Liver (tissue), 9 donors: ENCODE data around the gene RNF145. TPM values are rescaled to one million over a fixed set of nuclear protein-coding genes. Genes with fewer than 3 reads are reported as not detected.

Experiments
- DNase-seq: peaks from one replicate; pipeline ENCODE4 v3.0.0-alpha.2; 2017; ENCODE audit warnings: low spot score
- H3K27ac ChIP-seq, 2 donors: one replicate each; pipeline ENCODE4 v1.7.0; 2013; ENCODE audit warnings: inconsistent platforms in 2 of 2, low read length in 2 of 2, control low read depth in 1 of 2, low read depth in 1 of 2, mild to moderate bottlenecking in 1 of 2
- H3K27me3 ChIP-seq, 4 donors: one replicate each; pipeline versions ENCODE4 v1.6.1 to v1.7.0; 2013; ENCODE audit warnings: low read length in 3 of 4, inconsistent platforms in 1 of 4, mild to moderate bottlenecking in 1 of 4, moderate library complexity in 1 of 4; ENCODE audit not compliant: control insufficient read depth in 4 of 4, insufficient read depth in 4 of 4
- H3K36me3 ChIP-seq, 4 donors: one replicate each; pipeline versions ENCODE4 v1.6.1 to v1.7.0; 2013; ENCODE audit warnings: low read length in 3 of 4, mild to moderate bottlenecking in 3 of 4, low read depth in 1 of 4, moderate library complexity in 1 of 4; ENCODE audit not compliant: control insufficient read depth in 4 of 4, insufficient read depth in 3 of 4
- H3K4me1 ChIP-seq, 4 donors: one replicate each; pipeline versions ENCODE4 v1.6.1 to v1.7.0; 2013; ENCODE audit warnings: low read length in 3 of 4, mild to moderate bottlenecking in 3 of 4, moderate library complexity in 1 of 4; ENCODE audit not compliant: control insufficient read depth in 4 of 4, insufficient read depth in 4 of 4
- H3K4me3 ChIP-seq, 3 donors: one replicate each; pipeline versions ENCODE4 v1.6.1 to v1.7.0; 2013; ENCODE audit warnings: low read length in 3 of 3, control low read depth in 1 of 3, low read depth in 1 of 3, mild to moderate bottlenecking in 1 of 3
- H3K9ac ChIP-seq, 2 donors: one replicate each; pipeline ENCODE4 v1.7.0; 2013; ENCODE audit warnings: low read length in 2 of 2, mild to moderate bottlenecking in 2 of 2, moderate library complexity in 2 of 2, control low read depth in 1 of 2, low read depth in 1 of 2
- H3K9me3 ChIP-seq, 4 donors: one replicate each; pipeline versions ENCODE4 v1.6.1 to v1.7.0; 2013; ENCODE audit warnings: low read length in 3 of 4; ENCODE audit not compliant: control insufficient read depth in 4 of 4
- EGR1 ChIP-seq, 2 donors: IDR thresholded peaks; 2 replicates each; pipeline ENCODE4 v1.6.1; 2016 to 2018; ENCODE audit warnings: antibody characterized with exemption in 2 of 2, low read depth in 2 of 2
- FOXA1 ChIP-seq: IDR thresholded peaks from 2 replicates; pipeline ENCODE4 v1.6.1; 2016; ENCODE audit warnings: antibody characterized with exemption
- FOXA2 ChIP-seq: IDR thresholded peaks from 2 replicates; pipeline ENCODE4 v1.6.1; 2016; ENCODE audit warnings: antibody characterized with exemption
- GABPA ChIP-seq, 2 donors: IDR thresholded peaks in 1 of 2; conservative IDR thresholded peaks in 1 of 2; 2 replicates each; pipeline ENCODE4 v1.6.1; 2016; ENCODE audit warnings: antibody characterized with exemption in 2 of 2, mild to moderate bottlenecking in 1 of 2, moderate library complexity in 1 of 2
- HNF4A ChIP-seq, 2 donors: conservative IDR thresholded peaks; 2 replicates each; pipeline ENCODE4 v1.6.1; 2016; ENCODE audit warnings: antibody characterized with exemption in 2 of 2, mild to moderate bottlenecking in 2 of 2
- HNF4G ChIP-seq: IDR thresholded peaks from 2 replicates; pipeline ENCODE4 v1.6.1; 2016; ENCODE audit warnings: antibody characterized with exemption
- NR2F2 ChIP-seq: IDR thresholded peaks from 2 replicates; pipeline ENCODE4 v1.6.1; 2016; ENCODE audit warnings: antibody characterized with exemption
- RAD21 ChIP-seq, 2 donors: IDR thresholded peaks; 2 replicates each; pipeline ENCODE4 v1.6.1; 2016; ENCODE audit warnings: antibody characterized with exemption in 2 of 2, mild to moderate bottlenecking in 2 of 2
- RXRA ChIP-seq, 2 donors: IDR thresholded peaks; 2 replicates each; pipeline ENCODE4 v1.6.1; 2017 to 2018; ENCODE audit warnings: antibody characterized with exemption in 2 of 2, mild to moderate bottlenecking in 1 of 2
- SP1 ChIP-seq: IDR thresholded peaks from 2 replicates; pipeline ENCODE4 v1.6.1; 2018; ENCODE audit warnings: antibody characterized with exemption, mild to moderate bottlenecking
- TAF1 ChIP-seq: conservative IDR thresholded peaks from 2 replicates; pipeline ENCODE4 v1.6.1; 2016; ENCODE audit warnings: antibody characterized with exemption, mild to moderate bottlenecking
- YY1 ChIP-seq: IDR thresholded peaks from 2 replicates; pipeline ENCODE4 v1.6.1; 2016; ENCODE audit warnings: antibody characterized with exemption, mild to moderate bottlenecking
- WGBS: extraction: QIAGEN DNeasy Blood & Tissue Kit; methylation state at CpG from one replicate; pipeline ENCODE4 v1.1.7; 2013; 5-methylcytosine and 5-hydroxymethylcytosine counted together
- polyA plus RNA-seq, 2 donors: library from polyadenylated mRNA; stranded (reverse) in 1 of 2; unstranded in 1 of 2; fragments of 200-250 nt in 1 of 2; fragments of >200 nt in 1 of 2; fragmentation: Nextera tagmentation in 1 of 2; extraction: Ambion mirVana in 1 of 2; gene quantifications; one replicate each; pipeline versions ENCODE4 v1.2.1 to v1.2.3, GENCODE V29; 2013 to 2015
- total RNA-seq, 2 donors: library from RNA; depleted of rRNA; stranded (reverse); fragments of >200 nt; gene quantifications; one replicate each; pipeline ENCODE4 v1.2.3, GENCODE V29; 2014
- TF ChIP-seq, protein P1 (sequence below): IDR thresholded peaks from 2 replicates; pipeline ENCODE4 v1.6.1; 2016; ENCODE audit warnings: antibody characterized with exemption, mild to moderate bottlenecking
- TF ChIP-seq, protein P2 (sequence below): IDR thresholded peaks from 2 replicates; pipeline ENCODE4 v1.6.1; 2016; ENCODE audit warnings: antibody characterized with exemption
- TF ChIP-seq, protein P3 (sequence below): fragments of 150-350 bp; IDR thresholded peaks from 2 replicates; pipeline ENCODE4 v1.5.1; 2017; ENCODE audit warnings: improper control_type of control experiment, low read depth, low read length; ENCODE audit not compliant: missing input control
- TF ChIP-seq, protein P4 (sequence below): IDR thresholded peaks from 2 replicates; pipeline ENCODE4 v1.6.1; 2016; ENCODE audit warnings: antibody characterized with exemption
- TF ChIP-seq, protein P5 (sequence below): IDR thresholded peaks from 2 replicates; pipeline ENCODE4 v1.6.1; 2016; ENCODE audit warnings: antibody characterized with exemption
- donor health status: healthy.
- donor health status: healthy.
- donor health status: healthy.
- donor health status: healthy.
- donor health status: healthy.

RNF145 gene
- total and polyA plus RNA-seq, 4 donors = 2.9 to 34.6 (median 11.7) TPM

DNA sequence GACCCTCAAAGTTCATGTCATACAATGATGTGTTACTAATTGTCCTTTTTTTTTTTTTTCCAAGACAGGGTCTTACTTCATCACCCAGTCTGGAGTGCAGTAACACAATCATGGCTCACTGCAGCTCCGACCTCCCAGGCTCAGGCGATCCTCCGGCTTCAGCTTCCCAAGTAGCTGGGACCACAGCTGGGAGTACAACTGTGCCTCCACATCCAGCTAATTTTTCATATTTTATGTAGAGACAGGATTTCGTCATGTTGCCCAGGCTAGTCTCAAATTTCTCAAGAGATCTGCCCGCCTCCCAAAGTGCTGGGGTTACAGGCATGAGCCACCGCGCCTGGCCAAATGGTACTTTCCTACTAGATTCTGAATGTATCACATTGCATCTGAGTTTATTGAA, 60.3 kb downstream of the RNF145 start:
- 91% methylated on average over 7 of the region's 7 CpGs for WGBS
- TF ChIP-seq RAD21 (IDR thresholded peaks at IDR 0.05) = no peak
- TF ChIP-seq FOXA2 = no peak
- TF ChIP-seq, protein P1, sequence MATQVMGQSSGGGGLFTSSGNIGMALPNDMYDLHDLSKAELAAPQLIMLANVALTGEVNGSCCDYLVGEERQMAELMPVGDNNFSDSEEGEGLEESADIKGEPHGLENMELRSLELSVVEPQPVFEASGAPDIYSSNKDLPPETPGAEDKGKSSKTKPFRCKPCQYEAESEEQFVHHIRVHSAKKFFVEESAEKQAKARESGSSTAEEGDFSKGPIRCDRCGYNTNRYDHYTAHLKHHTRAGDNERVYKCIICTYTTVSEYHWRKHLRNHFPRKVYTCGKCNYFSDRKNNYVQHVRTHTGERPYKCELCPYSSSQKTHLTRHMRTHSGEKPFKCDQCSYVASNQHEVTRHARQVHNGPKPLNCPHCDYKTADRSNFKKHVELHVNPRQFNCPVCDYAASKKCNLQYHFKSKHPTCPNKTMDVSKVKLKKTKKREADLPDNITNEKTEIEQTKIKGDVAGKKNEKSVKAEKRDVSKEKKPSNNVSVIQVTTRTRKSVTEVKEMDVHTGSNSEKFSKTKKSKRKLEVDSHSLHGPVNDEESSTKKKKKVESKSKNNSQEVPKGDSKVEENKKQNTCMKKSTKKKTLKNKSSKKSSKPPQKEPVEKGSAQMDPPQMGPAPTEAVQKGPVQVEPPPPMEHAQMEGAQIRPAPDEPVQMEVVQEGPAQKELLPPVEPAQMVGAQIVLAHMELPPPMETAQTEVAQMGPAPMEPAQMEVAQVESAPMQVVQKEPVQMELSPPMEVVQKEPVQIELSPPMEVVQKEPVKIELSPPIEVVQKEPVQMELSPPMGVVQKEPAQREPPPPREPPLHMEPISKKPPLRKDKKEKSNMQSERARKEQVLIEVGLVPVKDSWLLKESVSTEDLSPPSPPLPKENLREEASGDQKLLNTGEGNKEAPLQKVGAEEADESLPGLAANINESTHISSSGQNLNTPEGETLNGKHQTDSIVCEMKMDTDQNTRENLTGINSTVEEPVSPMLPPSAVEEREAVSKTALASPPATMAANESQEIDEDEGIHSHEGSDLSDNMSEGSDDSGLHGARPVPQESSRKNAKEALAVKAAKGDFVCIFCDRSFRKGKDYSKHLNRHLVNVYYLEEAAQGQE = no peak
- no peak for TF ChIP-seq HNF4A (conservative IDR thresholded peaks at IDR 0.05)
- TF ChIP-seq NR2F2 = no peak
- no peak for TF ChIP-seq SP1
- TF ChIP-seq RXRA (IDR thresholded peaks at IDR 0.05) = no peak
- TF ChIP-seq, protein P2, sequence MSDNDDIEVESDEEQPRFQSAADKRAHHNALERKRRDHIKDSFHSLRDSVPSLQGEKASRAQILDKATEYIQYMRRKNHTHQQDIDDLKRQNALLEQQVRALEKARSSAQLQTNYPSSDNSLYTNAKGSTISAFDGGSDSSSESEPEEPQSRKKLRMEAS = no peak
- TF ChIP-seq, protein P3, sequence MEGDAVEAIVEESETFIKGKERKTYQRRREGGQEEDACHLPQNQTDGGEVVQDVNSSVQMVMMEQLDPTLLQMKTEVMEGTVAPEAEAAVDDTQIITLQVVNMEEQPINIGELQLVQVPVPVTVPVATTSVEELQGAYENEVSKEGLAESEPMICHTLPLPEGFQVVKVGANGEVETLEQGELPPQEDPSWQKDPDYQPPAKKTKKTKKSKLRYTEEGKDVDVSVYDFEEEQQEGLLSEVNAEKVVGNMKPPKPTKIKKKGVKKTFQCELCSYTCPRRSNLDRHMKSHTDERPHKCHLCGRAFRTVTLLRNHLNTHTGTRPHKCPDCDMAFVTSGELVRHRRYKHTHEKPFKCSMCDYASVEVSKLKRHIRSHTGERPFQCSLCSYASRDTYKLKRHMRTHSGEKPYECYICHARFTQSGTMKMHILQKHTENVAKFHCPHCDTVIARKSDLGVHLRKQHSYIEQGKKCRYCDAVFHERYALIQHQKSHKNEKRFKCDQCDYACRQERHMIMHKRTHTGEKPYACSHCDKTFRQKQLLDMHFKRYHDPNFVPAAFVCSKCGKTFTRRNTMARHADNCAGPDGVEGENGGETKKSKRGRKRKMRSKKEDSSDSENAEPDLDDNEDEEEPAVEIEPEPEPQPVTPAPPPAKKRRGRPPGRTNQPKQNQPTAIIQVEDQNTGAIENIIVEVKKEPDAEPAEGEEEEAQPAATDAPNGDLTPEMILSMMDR = no peak
- no peak for TF ChIP-seq GABPA (IDR thresholded peaks at IDR 0.05 in 1 of 2, conservative IDR thresholded peaks at IDR 0.05 in 1 of 2)
- TF ChIP-seq HNF4G = no peak
- no peak for TF ChIP-seq EGR1 (IDR thresholded peaks at IDR 0.05; ENCODE audit: low read depth in 2 of 2)
- no peak for TF ChIP-seq TAF1
- no peak for TF ChIP-seq YY1
- no peaks in the 10 kb centered on the region for H3K9me3 ChIP-seq
- no peak overlapping the region for H3K4me3 ChIP-seq
- no peaks in the 10 kb centered on the region for H3K27me3 ChIP-seq
- H3K36me3 ChIP-seq = no peaks in the 10 kb centered on the region
- H3K4me1 ChIP-seq = no peaks in the 10 kb centered on the region
- no peak overlapping the region for H3K9ac ChIP-seq
- DNase-seq = no peak
- no peak overlapping the region for H3K27ac ChIP-seq

DNA sequence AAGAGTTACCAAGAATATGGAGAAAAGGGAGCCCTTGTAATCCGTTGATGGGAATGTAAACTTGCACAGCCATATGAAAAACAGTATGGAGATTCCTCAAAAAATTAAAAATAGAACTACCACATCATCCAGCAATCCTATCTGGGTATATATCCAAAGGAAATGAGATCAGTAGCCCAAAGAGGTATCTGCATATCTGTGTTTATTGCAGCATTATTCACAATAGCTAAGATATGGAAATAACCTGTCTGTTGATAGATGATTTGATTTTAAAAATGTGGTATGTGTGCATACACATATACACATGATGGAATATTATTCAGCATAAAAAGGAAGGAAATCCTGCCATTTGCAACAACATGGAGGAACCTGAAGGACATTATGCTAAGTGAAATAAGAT, 61.4 kb downstream of the RNF145 start:
- H3K4me3 ChIP-seq = no peak overlapping the region
- WGBS = 73% methylated on average over 1 of the region's 1 CpG
- no peak for DNase-seq
- no peaks in the 10 kb centered on the region for H3K27me3 ChIP-seq
- H3K36me3 ChIP-seq = no peaks in the 10 kb centered on the region
- H3K9me3 ChIP-seq = no peaks in the 10 kb centered on the region
- no peak overlapping the region for H3K9ac ChIP-seq
- no peak overlapping the region for H3K27ac ChIP-seq
- no peaks in the 10 kb centered on the region for H3K4me1 ChIP-seq
- no peak for TF ChIP-seq TAF1
- TF ChIP-seq RXRA (IDR thresholded peaks at IDR 0.05) = no peak
- TF ChIP-seq GABPA (IDR thresholded peaks at IDR 0.05 in 1 of 2, conservative IDR thresholded peaks at IDR 0.05 in 1 of 2) = no peak
- TF ChIP-seq, protein P1 = no peak
- TF ChIP-seq EGR1 (IDR thresholded peaks at IDR 0.05; ENCODE audit: low read depth in 2 of 2) = no peak
- TF ChIP-seq, protein P2 = no peak
- TF ChIP-seq, protein P3 = no peak
- no peak for TF ChIP-seq FOXA1
- no peak for TF ChIP-seq RAD21 (IDR thresholded peaks at IDR 0.05)
- TF ChIP-seq FOXA2 = no peak
- no peak for TF ChIP-seq YY1
- TF ChIP-seq HNF4A (conservative IDR thresholded peaks at IDR 0.05) = no peak
- TF ChIP-seq, protein P4, sequence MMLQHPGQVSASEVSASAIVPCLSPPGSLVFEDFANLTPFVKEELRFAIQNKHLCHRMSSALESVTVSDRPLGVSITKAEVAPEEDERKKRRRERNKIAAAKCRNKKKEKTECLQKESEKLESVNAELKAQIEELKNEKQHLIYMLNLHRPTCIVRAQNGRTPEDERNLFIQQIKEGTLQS = no peak
- TF ChIP-seq, protein P5, sequence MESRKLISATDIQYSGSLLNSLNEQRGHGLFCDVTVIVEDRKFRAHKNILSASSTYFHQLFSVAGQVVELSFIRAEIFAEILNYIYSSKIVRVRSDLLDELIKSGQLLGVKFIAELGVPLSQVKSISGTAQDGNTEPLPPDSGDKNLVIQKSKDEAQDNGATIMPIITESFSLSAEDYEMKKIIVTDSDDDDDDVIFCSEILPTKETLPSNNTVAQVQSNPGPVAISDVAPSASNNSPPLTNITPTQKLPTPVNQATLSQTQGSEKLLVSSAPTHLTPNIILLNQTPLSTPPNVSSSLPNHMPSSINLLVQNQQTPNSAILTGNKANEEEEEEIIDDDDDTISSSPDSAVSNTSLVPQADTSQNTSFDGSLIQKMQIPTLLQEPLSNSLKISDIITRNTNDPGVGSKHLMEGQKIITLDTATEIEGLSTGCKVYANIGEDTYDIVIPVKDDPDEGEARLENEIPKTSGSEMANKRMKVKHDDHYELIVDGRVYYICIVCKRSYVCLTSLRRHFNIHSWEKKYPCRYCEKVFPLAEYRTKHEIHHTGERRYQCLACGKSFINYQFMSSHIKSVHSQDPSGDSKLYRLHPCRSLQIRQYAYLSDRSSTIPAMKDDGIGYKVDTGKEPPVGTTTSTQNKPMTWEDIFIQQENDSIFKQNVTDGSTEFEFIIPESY = no peak
- TF ChIP-seq NR2F2 = no peak
- TF ChIP-seq HNF4G = no peak
